NCI-H82 (cell line): ENCODE results near the gene SS18L1.

Experiments used
- DNase-seq: peaks from one replicate; lab custom pipeline; 2025; lab: John Stamatoyannopoulos, UW

The SS18L1 gene

DNA sequence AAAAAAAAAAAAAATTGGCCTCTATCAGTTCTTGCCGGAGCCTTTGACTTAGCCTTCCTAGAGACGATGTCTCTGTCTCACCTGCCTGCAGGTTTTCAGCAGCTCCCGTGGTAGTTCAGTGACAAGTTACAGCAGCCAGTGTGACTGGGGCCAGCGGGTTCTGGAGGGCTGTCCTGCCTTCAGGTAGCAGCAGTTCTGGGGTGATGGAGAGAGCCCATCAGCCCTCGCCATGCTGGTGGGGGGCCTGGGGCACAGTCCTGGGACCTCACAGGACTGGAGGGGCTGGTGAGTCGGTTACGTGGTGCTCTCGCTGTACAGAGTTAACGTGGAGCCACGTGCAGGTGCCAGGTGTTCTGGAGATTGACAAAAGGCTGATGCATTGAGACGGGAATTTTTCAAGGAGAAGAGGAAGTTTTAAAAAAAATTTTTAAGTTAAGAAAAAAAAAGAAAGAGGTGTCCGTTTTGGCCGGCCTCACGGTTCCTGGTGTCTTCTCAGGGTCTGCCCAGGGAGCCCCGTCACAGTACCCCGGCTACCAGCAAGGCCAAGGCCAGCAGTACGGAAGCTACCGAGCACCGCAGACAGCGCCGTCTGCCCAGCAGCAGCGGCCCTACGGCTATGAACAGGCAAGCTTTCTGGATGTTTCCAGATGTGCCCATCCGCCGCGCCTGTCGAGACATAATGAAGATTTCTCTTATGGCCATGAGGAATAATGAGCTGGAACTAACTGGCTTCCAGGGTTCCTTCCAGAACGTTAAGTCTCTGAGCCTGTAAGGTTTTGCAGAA is 30.6 kb downstream of the SS18L1 start:
- no peak for DNase-seq

DNA sequence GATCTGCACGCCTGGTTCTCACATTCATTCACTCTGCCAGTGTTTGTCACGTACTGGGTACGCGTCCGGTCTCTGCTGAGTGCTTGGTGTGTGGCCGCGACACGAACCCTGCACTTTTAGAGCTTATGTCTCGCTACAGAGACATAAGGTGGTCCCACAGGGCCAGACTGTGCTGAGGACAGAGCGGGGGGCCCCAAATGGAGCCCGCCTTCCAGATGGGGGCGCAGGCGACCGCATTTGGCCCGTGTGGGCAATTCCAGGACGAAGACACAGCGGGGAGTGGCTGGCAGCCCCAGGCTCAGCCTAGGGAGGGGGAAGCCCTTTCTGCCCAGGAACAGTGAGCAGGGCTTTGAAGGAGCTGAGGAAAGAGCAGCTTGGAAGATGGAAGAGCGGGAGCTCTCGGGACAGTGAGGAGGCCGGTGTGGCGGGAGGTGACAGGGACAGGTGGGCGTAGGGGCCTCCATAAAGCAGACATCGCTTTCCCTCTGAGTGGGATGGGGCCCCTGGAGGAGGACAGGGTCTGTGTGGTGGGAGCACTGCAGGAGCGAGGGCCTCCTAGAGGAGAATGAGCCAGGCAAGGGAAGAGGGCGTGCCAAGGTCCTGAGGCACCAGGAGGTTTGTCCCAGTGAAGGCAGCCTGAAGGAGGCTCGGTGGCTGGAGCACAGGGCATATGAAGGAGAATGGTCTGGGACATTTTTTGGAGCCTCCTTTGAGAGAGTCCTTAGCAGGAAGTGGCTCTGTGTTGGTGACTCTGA is 31.5 kb downstream of the SS18L1 start:
- DNase-seq, result no peak

DNA sequence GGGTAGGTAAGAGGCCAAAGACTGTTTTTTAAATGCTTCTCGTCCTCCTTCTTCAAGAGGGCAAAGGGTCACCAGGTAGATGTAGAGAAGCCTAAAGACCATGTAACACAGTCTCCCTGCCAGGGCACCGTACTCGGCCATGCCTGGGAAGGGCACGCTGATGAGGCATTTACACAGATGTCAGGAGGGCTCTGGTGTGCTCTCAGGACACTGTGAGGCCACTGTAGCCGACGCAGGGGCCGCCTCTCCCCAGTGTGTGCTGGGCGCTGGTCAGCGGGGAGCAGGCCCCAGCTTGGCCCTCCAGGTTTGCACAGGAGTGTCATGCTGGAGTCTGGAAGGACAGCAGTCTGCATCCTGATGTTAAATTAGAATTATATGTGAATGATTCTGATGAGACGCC is 32.1 kb downstream of the SS18L1 start:
- DNase-seq, result no peak

DNA sequence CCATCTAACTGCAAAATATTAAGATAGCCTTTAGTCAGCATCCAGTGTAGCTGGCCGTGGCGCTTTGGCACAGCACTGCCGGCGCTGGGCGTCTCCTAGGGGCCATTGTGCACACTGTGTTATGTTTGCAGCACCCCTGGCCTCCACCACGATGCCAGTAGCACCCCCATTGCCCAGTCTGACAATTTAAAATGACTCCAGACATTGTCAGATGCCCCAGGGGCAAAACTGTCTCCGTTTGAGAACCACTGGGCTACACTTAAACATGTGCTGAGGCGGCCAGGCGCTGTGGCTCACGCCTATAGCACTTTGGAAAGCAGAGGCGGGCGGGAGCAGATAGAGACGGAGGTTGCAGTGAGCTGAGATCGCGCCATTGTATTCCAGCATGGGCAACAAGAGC is 33.3 kb downstream of the SS18L1 start:
- DNase-seq, result no peak

DNA sequence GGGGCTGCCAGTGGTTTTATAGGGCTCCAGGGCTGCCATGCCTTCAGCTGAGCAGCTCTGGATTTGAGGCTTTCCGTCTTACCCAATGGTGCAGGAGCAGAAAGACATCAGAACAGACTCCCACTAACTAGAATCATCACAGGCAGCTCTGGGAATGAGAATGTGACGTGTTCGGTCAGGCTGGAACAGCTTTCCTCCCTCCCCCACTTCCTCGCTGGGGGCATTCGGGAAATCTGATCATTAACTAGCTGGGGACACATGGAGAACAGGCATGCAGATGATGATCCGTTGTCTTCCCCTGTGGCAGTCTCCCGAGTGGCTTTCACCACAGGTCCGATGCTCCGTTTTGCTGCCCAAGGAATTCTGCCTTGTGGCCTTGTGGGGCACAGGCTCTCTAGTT is 33.7 kb downstream of the SS18L1 start:
- DNase-seq, result no peak

DNA sequence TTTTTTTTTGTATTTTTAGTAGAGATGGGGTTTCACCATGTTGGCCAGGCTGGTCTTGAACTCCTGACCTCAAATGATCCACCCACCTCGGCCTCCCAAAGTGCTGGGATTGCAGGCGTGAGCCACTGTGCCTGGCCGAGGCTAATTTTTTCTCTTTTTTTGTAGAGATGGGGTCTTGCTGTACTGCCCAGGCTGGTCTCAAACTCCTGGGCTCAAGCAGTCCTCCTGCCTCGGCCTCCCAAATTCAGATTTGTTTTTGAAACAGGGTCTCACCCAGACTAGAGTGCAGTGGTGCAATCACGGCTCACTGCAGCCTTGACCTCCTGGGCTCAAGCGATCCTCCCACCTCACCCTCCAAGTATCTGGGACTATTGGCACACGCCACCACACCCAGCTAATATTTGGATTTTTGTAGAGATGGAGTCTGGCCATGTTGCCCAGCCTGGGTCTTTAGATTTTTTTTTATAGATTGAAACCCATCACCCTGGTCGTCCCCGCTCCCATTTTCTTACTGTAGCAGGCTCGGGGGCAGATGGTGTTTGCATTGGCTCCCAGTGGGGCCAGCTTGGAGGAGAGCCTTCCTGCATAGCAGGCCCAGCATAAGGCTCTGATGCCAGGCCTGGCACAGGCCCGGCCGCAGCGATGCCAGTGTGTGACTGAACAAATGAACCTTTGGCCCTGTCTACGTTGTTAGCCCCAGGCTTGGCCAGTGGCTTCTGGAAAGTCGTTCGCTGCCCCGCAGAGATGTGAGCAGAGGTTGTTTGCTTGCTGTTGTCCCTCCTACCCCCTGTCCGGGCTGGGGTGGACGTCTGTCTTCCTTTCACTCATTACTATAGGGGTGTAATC is 35.0 kb downstream of the SS18L1 start:
- DNase-seq, result no peak

DNA sequence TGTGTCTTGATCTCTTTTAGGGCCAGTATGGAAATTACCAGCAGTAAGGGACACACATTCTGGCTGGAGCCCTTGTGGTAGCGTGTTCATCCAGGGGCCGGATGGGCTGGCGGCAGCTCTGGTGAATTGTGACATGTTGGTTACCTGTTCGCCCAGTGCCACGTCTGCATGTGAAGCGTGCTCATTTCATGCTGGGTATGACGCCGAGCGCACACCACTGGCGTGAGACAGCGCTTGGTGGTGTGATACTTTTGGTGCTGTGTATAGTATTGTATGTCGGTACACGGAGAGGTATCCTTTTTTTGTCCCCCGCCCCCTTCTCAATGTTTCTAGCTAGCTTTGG is 35.6 kb downstream of the SS18L1 start:
- DNase-seq, result no peak

DNA sequence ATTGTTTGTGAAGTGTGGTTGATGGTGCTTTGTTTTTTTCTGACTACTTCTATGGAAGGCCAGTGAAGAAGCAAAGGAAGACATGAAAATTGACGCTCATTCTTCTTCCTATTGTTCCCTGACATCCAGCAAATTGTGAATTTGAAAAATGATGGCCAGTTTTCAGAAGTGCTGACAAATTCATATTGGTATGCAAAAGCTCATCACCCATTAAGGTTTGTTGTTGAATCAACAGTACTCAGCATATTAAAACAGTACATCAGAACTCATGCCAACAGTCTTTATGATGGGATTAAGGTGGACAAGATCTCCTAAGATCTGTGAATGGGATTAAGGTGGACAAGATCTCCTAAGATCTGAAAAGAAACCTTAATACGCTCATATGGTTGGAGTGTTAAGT is 38.2 kb downstream of the SS18L1 start:
- DNase-seq, result peak; percentile 49

DNA sequence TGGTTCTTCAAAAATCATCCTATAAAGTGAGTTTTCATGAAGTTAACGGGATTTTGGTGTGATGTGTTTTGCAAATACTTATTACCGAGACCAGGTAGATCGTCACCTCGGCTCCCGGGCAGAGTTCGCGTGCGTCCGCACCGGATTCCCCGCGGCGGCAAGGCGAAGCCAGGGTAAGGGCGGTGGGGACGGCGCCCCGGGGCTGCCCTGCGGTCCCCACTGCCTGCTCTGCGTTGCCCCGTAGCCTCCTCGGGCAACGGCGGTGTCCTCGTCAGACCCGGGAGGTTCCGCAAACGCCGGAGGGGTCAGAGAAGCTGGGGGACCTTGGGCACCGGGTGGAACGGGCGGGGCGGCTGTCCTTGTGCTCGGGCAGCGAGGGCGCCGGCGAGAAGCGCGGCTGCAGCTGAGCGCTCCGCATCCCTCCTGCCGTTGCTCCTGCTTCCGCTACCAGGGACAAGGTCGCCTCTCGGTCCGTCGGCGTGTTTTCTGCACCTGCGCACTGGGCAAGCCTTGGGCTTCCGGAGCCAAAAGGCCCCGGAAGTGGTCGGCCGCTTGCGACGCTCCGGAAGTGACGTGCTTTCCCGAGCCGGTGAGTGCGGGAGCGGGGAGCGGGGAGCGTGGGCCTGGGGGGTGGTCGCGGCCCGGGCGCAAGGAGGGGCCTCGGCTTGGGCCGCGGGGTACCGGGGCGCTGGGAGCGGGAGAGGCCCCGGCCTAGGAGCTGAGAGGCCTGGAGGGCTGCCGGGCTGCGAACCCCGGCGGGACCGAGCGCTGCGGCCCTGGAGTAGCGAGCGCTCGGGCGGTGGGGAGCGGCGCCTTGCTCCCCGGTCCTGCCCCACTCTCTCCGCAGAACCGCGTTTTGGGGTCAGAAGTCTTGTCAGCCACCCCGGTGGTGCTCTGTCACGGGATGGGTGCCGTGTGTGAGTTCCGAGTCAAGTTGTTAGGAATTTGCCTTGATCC is 39.2 kb downstream of the SS18L1 start, which contains the start of gene MTG2:
Gene MTG2, plus strand, starts transcription at position 560 of the 957 bp plus-strand sequence. CDS start 10,393 bp downstream, outside the sequence.
- peak; percentile 99 for DNase-seq

DNA sequence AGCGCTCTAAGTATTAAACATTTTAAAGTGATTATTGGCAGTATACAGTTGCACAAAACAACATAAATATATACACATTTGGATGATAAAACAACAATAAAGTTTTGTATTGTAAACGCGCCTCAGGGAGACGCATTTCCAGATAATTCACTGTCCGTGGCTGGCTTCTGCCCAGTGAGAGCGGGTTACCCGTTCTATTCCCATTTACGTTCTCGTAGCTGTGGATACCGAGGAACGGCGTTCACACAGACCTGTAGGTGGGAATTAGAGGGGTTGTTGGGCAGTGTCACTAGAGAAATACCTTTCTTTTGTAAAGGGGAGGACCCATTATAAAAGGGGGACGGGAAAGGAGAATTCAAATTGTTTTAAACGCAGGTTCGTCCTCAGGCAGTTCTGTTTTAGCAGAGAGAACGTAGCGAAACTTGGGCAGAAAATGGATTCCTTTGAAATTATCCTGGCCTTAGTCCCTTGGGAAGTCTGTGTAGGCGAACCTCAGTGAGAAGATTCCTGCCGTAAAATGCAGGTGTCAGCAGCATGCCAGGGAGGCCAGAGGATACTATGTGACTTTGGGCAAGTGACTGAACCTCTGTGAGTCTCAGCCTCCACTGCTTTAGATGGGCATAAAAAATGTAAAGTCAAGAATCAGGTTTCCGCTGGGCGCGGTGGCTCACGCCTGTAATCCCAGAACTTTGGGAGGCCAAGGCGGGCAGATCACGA is 40.0 kb downstream of the SS18L1 start:
- DNase-seq, result no peak

DNA sequence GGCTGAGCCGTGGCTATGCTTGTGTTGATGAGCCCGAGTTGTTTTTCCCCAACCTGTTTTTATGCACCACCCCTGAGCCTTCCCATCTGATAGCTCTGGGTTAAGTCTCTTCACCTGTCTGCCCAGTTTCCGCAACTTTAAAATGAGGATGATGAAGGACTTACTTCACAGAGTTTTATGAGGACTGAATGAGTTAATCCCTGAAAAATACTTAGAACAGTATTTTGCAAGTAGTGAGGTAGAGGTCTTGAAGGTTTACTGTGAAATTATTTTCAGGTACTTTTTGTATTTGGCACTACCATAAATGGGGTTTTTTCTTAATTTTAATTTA is 42.5 kb downstream of the SS18L1 start:
- DNase-seq, result no peak

DNA sequence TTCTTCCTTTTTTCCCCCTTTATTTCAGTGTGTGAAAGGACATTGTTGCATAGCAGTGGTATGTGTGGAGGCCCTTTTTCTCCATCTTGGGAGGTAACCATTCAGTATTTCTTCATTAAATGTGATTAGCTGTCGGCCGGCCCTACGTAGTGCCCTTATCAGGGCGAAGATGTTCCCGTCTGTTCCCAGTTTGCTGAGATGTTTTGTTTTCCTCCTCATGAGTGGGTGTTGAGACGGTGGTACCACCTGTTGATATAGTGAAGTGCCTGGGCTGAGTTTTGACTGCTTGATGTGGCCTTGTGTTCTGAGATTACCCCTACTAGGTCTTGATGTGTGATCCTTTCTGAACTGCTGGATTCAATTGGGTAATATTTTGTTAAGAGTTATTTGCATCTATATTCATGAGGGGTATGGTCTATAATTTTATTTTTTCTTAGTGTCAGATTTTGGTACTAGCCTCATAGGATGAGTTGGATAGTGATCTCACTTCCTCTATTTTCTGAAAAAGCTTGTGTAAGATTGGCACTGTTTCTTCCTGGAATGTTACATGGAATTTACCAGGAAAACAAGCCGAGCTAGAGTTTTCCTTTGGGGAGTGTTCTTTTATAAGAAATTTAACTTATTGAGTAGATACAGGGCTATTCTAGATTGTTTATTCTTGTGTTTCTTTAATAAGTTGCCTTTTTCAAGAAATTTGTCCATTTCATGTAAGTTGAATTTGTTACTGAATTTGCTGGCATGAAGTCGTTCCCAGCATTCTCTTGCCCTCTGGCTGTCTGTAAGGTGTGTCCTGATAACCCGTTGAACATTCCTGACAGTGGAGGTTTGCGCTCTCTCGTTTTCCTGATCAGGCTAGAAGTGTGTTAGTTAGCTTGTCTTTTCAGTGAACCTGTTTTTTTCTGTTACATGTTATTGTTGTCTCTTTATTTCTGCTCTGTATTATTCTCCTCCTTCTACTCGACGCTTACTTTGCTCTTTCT is 43.6 kb downstream of the SS18L1 start:
- no peak for DNase-seq

DNA sequence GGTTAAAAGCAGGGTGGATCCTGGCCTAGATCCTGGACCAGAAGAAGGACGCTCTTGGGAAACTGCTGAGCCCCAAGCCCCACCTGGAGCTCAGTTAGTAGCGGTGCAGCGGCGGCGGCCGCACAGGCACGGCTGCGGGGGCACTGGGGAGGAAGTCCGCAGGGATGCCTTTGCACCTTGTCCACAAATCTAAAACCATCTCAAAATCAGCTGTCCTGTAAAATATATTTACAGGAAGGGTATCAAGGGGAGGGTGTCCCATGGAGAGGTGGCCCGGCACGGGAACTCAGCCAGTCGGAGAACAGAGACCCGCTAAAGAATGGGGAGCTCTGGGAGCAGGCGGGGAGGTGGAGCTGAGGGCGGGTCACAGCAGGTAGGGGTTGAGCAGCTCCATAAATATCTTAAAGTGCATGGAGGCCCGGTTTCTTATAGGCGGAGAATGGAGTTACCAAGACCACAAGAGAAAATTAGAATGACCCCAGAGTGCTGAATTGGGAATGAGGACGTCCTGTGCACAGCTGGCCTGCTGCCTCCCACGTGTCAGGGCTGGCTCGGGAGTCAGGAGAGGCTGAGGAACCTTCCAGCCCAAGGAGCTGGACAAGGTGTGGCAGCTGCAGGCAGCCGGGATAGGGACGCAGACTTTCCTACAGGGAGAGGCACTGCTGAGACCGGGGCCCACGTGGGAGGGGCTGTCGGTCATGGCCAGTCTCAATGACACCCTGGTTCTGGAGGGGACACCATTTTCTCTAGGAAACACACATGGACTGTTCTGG is 47.3 kb downstream of the SS18L1 start:
- DNase-seq, result no peak

DNA sequence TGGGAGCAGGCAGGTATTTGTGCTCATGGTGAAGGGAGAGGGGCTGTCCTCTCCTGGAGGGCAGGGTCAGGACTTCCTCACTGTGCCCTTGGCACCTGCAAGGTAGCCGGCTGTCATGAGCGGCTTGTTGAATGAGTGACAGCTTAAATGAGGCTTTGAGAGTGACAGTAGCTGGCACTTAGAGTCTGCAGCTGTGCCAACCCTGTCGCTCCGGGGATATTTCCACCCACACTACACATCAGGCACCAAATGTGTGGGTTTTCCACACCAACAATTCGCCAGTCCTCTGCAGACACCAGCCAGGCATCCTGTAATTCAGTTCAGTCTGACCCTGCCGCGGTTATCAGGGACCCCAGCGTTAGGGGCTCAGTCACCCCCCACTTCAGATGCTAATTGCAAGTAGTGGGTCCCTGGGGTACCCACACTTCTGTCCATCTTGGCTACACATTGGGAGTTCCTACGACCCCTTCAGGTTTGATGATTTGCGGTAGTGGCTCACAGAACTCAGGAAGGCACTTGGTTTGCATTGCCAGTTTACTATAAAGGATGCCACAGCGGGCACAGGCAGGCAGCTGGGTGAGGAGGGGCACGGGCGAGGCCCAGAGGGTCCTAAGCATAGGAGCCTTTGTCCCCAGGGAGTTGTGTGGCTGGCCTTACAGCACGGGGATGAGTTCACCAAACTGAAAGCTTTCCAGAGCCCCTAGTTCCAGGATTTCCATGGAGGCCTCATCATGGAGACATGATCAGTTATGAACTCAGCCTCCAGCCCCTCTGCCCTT is 48.4 kb downstream of the SS18L1 start:
- DNase-seq, result no peak

DNA sequence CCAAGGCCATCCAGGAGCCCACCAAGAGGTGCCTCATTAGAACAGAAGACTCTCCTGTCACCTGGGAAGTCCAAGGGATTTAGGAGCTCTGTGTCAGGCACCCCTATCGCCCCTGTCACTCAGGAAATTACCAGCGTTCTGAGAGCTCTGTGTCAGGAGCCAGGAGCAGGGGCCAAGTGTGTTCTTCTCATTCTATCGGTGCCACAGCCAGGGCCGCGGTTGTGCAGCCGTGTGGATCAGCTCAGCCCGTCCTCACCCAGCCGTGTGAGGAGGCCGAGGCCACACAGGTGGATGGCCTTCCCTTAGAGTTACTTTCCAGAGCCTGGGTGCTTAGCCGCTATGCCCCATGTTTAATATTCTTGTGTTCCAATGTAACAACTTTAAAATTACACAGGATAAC is 49.1 kb downstream of the SS18L1 start:
- DNase-seq, result no peak

DNA sequence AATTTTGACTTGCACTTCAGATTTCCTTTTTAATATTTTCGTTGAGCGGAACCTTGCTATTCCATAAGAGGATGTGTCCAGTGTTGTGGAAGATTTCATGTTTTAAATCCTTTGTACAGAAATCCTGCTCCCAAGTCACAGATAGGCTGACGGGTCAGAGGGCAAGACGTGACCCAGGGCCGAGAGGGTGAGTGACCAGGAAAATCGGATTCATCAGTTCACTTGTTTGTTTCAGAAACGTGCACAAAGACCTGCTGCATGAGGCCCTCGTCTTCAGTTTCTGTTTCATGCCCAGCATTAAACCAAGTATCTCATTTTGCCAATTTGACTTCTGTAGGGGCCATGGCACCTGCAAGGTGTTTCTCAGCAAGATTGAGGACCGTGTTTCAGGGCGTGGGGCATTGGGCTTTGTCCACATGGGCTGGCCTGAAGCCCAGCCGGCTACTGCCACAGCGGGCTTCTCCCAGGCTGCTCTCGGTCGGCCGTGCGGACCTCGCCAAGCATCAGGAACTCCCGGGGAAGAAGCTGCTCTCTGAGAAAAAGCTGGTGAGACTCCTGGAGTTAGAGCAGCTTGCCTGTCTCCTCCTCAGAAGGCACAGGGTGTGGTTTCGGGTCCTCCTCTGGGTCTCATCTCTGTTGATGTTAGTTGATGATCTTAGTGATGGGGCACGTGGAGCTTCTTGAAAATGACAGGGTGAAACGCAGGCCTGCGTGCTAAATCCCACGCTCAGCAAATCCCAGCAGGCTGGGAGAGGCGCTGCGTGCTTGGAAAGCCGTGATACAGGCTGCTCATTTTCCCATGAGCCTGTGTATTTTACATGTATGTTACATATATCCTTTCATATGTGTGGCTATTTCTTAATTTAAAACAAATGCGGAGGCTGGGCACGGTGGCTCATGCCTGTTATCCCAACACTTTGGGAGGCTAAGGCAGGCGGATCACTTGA is 49.8 kb downstream of the SS18L1 start:
- no peak for DNase-seq

DNA sequence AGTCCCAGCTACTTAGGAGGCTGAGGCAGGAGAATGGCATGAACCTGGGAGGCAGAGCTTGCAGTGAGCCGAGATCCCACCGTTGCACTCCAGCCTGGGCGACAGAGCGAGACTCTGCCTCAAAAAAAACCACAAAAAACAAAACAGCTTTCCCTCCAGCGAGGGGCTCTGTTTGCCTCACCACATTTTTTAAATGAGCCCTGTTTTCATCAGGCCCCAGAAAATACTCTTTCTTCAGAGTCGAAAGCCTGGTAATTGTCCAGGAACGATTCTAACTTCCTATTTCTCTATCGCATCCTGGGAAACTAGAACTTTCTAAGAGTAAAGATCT is 51.5 kb downstream of the SS18L1 start:
- DNase-seq, result no peak
